Measurements from ENCODE around the gene KRCC1. TPM values are rescaled to one million over a fixed set of nuclear protein-coding genes. Genes with fewer than 3 reads are reported as not detected.
A peak's percentile ranks its signal among the peaks of the same experiment; 100 is the strongest.
"Not testable (repeated sequence)": the region's sequence is repeated elsewhere in the genome, so short reads cannot be mapped to it uniquely, and the experiment has no call there.

Gene KRCC1
- total RNA-seq, 1 donor from 2014 or later: 33.9 TPM

DNA sequence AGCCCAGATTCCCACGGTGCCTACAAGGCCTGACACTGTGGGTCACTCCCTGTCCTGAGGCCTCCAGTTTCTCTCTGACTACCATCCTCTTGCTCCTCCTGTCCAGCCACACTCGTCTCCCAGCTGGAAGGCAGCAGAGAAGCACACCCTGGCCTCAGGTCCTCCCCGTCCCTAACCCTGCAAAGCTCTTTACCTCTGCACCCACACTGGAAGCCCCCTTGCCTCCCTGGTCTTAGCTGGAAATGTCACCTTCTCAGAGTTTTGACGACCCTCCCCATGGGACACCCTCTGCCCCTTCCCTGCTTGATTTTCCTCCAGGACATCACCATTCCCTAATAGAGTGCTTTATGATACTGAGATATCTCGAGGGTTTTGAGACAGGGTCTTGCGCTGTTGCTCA lies 49.8 kb downstream of the KRCC1 start:
- H3K27me3 ChIP-seq: no peaks in the 10 kb centered on the region
- peaks cover 8% of the 10 kb centered on the region for H3K27me3 Mint-ChIP-seq (ENCODE audit: insufficient read depth, low read depth)
- no peaks in the 10 kb centered on the region for H3K36me3 ChIP-seq

DNA sequence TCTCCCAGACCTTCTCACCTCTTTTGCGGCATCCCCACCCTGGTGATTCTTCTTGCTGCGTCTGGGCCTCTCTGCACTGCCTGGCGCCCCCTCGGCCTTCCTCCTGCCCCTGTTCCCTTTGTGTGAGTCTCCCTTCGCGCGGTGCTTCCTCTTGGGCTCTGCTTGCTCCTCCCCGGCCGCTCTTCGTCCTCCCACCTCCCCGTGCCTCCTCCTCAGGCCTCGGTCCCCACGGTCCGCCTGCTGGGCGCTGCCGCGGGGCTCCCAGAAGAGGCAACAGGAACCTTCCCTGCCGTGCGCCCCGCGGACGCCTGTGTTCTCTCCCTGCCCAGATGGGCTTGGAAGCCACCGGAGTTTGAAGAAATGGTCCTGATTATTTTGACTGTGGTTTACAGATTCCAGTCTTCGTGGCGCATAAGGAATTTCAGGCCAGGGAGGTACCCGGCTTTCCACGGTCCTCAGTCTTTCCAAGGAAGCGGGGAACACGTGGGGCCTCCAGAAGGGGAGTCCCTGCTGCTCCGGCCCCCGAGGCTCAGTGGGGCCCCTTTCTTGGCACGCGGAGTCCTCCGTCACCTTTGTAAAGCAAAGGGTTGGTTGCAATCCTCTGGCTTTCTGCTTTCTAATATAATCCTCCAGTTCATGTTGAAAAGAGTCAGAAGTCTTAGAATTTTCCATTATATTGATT lies 52.4 kb downstream of the KRCC1 start:
- Histone ChIP-seq H3K9ac (no peak overlapping the region), H3K9me3 (ENCODE audit: low read depth) (no peaks in the 10 kb centered on the region), H3F3A (ENCODE audit: low read depth) (no peaks in the 10 kb centered on the region), H3K79me2 (ENCODE audit: low read depth) (no peaks in the 10 kb centered on the region), H3K4me3 (no peak overlapping the region), H3K4me1 (peaks cover 14% of the 10 kb centered on the region), H3K36me3 (no peaks in the 10 kb centered on the region), H3K27ac (no peak overlapping the region), H4K20me1 (ENCODE audit: low read depth) (no peaks in the 10 kb centered on the region), H3K4me2 (peak overlapping the region; percentile 58), H3K27me3 (no peaks in the 10 kb centered on the region), H2AFZ (replicated peaks) (peak overlapping the region; percentile 99)
- Mint-ChIP-seq H3K27ac (peak overlapping the region; percentile 78), H3K27me3 (ENCODE audit: insufficient read depth, low read depth) (peaks cover 8% of the 10 kb centered on the region), H3K4me1 (peaks cover 9% of the 10 kb centered on the region), H3K4me3 (peak overlapping the region; percentile 41), H3K36me3 (no peaks in the 10 kb centered on the region), H3K9me3 (no peaks in the 10 kb centered on the region)
- TF ChIP-seq EZH2phosphoT487 (IDR thresholded peaks at IDR 0.05): no peak
- TF ChIP-seq EZH2 (IDR thresholded peaks at IDR 0.05): no peak
- DNase-seq (ENCODE audit: low spot score): peak; percentile 53

More for the DNA sequence above, 49.8 kb downstream of the KRCC1 start:
- Histone ChIP-seq H2AFZ (replicated peaks) (no peak overlapping the region), H3K4me1 (peaks cover 14% of the 10 kb centered on the region), H3K79me2 (ENCODE audit: low read depth) (no peaks in the 10 kb centered on the region), H3K4me2 (no peak overlapping the region), H3K9me3 (ENCODE audit: low read depth) (no peaks in the 10 kb centered on the region), H4K20me1 (ENCODE audit: low read depth) (no peaks in the 10 kb centered on the region), H3K9ac (no peak overlapping the region), H3K4me3 (no peak overlapping the region), H3F3A (ENCODE audit: low read depth) (no peaks in the 10 kb centered on the region), H3K27ac (no peak overlapping the region)
- no peak for DNase-seq (ENCODE audit: low spot score)
- Mint-ChIP-seq H3K9me3 (no peaks in the 10 kb centered on the region), H3K4me3 (no peak overlapping the region), H3K36me3 (no peaks in the 10 kb centered on the region), H3K4me1 (peaks cover 13% of the 10 kb centered on the region), H3K27ac (no peak overlapping the region)
- TF ChIP-seq EZH2phosphoT487 (IDR thresholded peaks at IDR 0.05) (no peak), EZH2 (IDR thresholded peaks at IDR 0.05) (no peak)
- TF ChIP-seq, protein P1, sequence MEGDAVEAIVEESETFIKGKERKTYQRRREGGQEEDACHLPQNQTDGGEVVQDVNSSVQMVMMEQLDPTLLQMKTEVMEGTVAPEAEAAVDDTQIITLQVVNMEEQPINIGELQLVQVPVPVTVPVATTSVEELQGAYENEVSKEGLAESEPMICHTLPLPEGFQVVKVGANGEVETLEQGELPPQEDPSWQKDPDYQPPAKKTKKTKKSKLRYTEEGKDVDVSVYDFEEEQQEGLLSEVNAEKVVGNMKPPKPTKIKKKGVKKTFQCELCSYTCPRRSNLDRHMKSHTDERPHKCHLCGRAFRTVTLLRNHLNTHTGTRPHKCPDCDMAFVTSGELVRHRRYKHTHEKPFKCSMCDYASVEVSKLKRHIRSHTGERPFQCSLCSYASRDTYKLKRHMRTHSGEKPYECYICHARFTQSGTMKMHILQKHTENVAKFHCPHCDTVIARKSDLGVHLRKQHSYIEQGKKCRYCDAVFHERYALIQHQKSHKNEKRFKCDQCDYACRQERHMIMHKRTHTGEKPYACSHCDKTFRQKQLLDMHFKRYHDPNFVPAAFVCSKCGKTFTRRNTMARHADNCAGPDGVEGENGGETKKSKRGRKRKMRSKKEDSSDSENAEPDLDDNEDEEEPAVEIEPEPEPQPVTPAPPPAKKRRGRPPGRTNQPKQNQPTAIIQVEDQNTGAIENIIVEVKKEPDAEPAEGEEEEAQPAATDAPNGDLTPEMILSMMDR (IDR thresholded peaks at IDR 0.05): no peak

DNA sequence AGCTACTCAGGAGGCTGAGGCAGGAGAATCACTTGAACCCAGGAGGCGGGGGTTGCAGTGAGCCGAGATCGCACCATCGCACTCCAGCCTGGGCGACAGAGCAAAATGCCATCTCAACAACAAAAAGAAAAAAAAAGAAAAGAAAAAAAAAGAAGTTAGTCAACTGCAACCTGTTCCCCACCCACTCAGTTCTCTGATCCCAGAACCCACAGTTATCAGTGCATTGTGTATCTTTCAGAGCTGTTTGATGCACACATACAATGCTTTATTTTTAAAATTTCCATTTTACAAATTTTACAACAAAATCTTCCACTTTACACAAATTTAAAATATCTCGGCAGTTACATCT lies 53.2 kb downstream of the KRCC1 start:
- Histone ChIP-seq H3K36me3 (no peaks in the 10 kb centered on the region), H3K27me3 (no peaks in the 10 kb centered on the region), H3K27ac (no peak overlapping the region), H3K4me3 (no peak overlapping the region), H3K9me3 (ENCODE audit: low read depth) (no peaks in the 10 kb centered on the region), H3K9ac (no peak overlapping the region), H3K4me2 (no peak overlapping the region), H3K4me1 (peaks cover 14% of the 10 kb centered on the region), H2AFZ (replicated peaks) (no peak overlapping the region), H3K79me2 (ENCODE audit: low read depth) (no peaks in the 10 kb centered on the region), H4K20me1 (ENCODE audit: low read depth) (no peaks in the 10 kb centered on the region), H3F3A (ENCODE audit: low read depth) (no peaks in the 10 kb centered on the region)
- TF ChIP-seq EZH2 (IDR thresholded peaks at IDR 0.05) (no peak), EZH2phosphoT487 (IDR thresholded peaks at IDR 0.05) (no peak)
- TF ChIP-seq, protein P1 (IDR thresholded peaks at IDR 0.05): no peak
- Mint-ChIP-seq H3K4me1 (peaks cover 9% of the 10 kb centered on the region), H3K27me3 (ENCODE audit: insufficient read depth, low read depth) (peaks cover 8% of the 10 kb centered on the region), H3K4me3 (no peak overlapping the region), H3K9me3 (no peaks in the 10 kb centered on the region), H3K36me3 (no peaks in the 10 kb centered on the region), H3K27ac (no peak overlapping the region)
- DNase-seq (ENCODE audit: low spot score): no peak

DNA sequence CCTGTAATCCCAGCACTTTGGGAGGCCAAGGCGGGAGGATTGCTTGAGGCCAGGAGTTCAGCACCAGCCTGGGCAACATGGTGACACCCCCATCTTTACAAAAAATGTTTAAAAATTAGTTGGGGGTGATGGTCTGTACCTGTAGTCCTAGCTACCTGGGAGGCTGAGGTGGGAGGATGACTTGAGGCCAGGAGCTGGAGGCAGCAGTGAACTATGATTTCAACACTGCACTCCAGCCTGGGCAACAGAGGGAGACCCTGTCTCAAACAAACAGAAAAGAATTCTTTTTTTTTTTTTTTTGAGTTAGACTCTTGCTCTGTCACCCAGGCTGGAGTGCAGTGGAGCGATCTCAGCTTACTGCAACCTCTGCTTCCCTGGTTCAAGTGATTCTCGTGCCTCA lies 55.1 kb downstream of the KRCC1 start:
- DNase-seq (ENCODE audit: low spot score); H3K4me1 Mint-ChIP-seq; H3K36me3 Mint-ChIP-seq; H3K4me3 ChIP-seq; H3K27me3 Mint-ChIP-seq (ENCODE audit: insufficient read depth, low read depth); H3K9me3 ChIP-seq (ENCODE audit: low read depth); H2AFZ ChIP-seq (replicated peaks); H3K4me3 Mint-ChIP-seq; H3K27ac ChIP-seq; H3K27ac Mint-ChIP-seq; H3K4me2 ChIP-seq; H3K27me3 ChIP-seq; H3K9ac ChIP-seq; H3K9me3 Mint-ChIP-seq; H3K79me2 ChIP-seq (ENCODE audit: low read depth); H3K36me3 ChIP-seq; H4K20me1 ChIP-seq (ENCODE audit: low read depth); H3F3A ChIP-seq (ENCODE audit: low read depth): not testable (repeated sequence)
- H3K4me1 ChIP-seq: peaks cover 14% of the 10 kb centered on the region
